HCT116 (cell line): ENCODE results near the gene RILPL1. TPM values are rescaled to one million over a fixed set of nuclear protein-coding genes. Genes with fewer than 3 reads are reported as not detected.

ENCODE experiments used
- ATAC-seq: fragments of 200-7000 bp; cut with Tn5 transposase; 2 replicates; pipeline ENCODE4 v1.9.1; 2020; ENCODE audit warnings: mild to moderate bottlenecking, moderate library complexity
- BruUV-seq: library from RNA; stranded (reverse); fragments of 400-500 nt; replicated peaks from 2 replicates; lab custom pipeline; 2021; lab: Mats Ljungman, UMichigan
- CTCF ChIA-PET: fragments of 300-600 bp; sonication (Branson Sonifier 250); formaldehyde crosslinking; loops from one replicate; lab custom pipeline; 2021; ENCODE audit warnings: antibody characterized with exemption; lab: Charles Lee
- POLR2A ChIA-PET: fragments of 300-600, 350-600 bp; sonication (Branson Sonifier 250); formaldehyde crosslinking; loops from one replicate; lab custom pipeline; 2021; ENCODE audit warnings: antibody characterized with exemption; lab: Charles Lee
- RAD21 ChIA-PET, 2 experiments: fragments of 300-600 bp; sonication (Branson Sonifier 250); formaldehyde crosslinking; loops; one replicate each; lab custom pipeline; 2023; ENCODE audit warnings: low total read pairs in 2 of 2; ENCODE audit not compliant: uncharacterized antibody in 2 of 2, unreplicated experiment in 2 of 2, low non-redundant PET in 1 of 2; lab: Charles Lee
- DNase-seq: peaks from one replicate; pipeline ENCODE4 v3.0.0-alpha.2; 2010; ENCODE audit warnings: low read depth, low spot score
- H2AFZ ChIP-seq: fragments of 200-600 bp; shearing (Covaris generic), sonication (generic); 2 replicates; pipeline ENCODE4 v1.6.1; 2017; ENCODE audit warnings: low read depth, mixed run types, mixed read lengths, antibody characterized with exemption, low read length; ENCODE audit not compliant: poor library complexity, severe bottlenecking
- H3K27ac ChIP-seq: 2 replicates; pipeline ENCODE4 v1.5.1; 2012; ENCODE audit warnings: low read depth, low read length
- H3K27me3 ChIP-seq: fragments of 200-600 bp; sonication (generic); 2 replicates; pipeline ENCODE4 v1.6.1; 2016; ENCODE audit warnings: mixed run types, low read length, mixed read lengths; ENCODE audit not compliant: insufficient read depth
- H3K36me3 ChIP-seq, 2 experiments: fragments of 200-500 bp in 1 of 2; fragments of 200-600 bp in 1 of 2; sonication (Bioruptor generic) in 1 of 2; sonication (generic) in 1 of 2; 2 replicates each; pipeline versions ENCODE4 v1.5.1 to v1.6.1; 2014 to 2016; ENCODE audit warnings: low read length in 2 of 2, inconsistent platforms in 1 of 2, mixed read lengths in 1 of 2, mixed run types in 1 of 2; ENCODE audit not compliant: insufficient read depth in 2 of 2, control insufficient read depth in 1 of 2
- H3K4me1 ChIP-seq, 2 experiments: fragments of 200-600 bp in 1 of 2; sonication (generic) in 1 of 2; 2 replicates each; pipeline versions ENCODE4 v1.5.1 to v1.6.1; 2012 to 2017; ENCODE audit warnings: low read length in 2 of 2, inconsistent platforms in 1 of 2, mild to moderate bottlenecking in 1 of 2, mixed read lengths in 1 of 2, mixed run types in 1 of 2, moderate library complexity in 1 of 2; ENCODE audit not compliant: insufficient read depth in 2 of 2, control insufficient read depth in 1 of 2
- H3K4me2 ChIP-seq: fragments of 200-600 bp; sonication (generic); 2 replicates; pipeline ENCODE4 v1.6.1; 2017; ENCODE audit warnings: mixed run types, low read length, mixed read lengths
- H3K4me3 ChIP-seq, 2 experiments: fragments of 200-600 bp in 1 of 2; sonication (generic) in 1 of 2; replicated peaks in 1 of 2; 2 replicates each; pipeline ENCODE4 v1.5.1; 2011 to 2016; ENCODE audit warnings: low read length in 2 of 2, control low read depth in 1 of 2, low read depth in 1 of 2, mild to moderate bottlenecking in 1 of 2, mixed read lengths in 1 of 2, mixed run types in 1 of 2
- H3K79me2 ChIP-seq: fragments of 200-600 bp; sonication (generic); 2 replicates; pipeline ENCODE4 v1.6.1; 2017; ENCODE audit warnings: mild to moderate bottlenecking, mixed run types, low read length, moderate library complexity, mixed read lengths; ENCODE audit not compliant: insufficient read depth
- H3K9ac ChIP-seq: fragments of 200-600 bp; sonication (generic); 2 replicates; pipeline ENCODE4 v1.6.1; 2016; ENCODE audit warnings: low read length, mixed read lengths
- H3K9me2 ChIP-seq: fragments of 200-600 bp; sonication (generic), shearing (Covaris generic); 2 replicates; pipeline ENCODE4 v1.6.1; 2017; ENCODE audit warnings: mixed run types, mild to moderate bottlenecking, moderate library complexity; ENCODE audit not compliant: insufficient read depth
- H3K9me3 ChIP-seq, 2 experiments: fragments of 200-500 bp in 1 of 2; fragments of 200-600 bp in 1 of 2; sonication (Bioruptor generic) in 1 of 2; sonication (generic) in 1 of 2; 2 replicates each; pipeline ENCODE4 v1.6.1; 2014 to 2017; ENCODE audit warnings: low read length in 2 of 2, mixed read lengths in 2 of 2, inconsistent platforms in 1 of 2, low read depth in 1 of 2, mild to moderate bottlenecking in 1 of 2, mixed run types in 1 of 2, moderate library complexity in 1 of 2; ENCODE audit not compliant: control insufficient read depth in 1 of 2, insufficient read depth in 1 of 2
- H4K20me1 ChIP-seq: fragments of 200-600 bp; sonication (generic), shearing (Covaris generic); 2 replicates; pipeline ENCODE4 v1.6.1; 2017; ENCODE audit warnings: mixed run types, mild to moderate bottlenecking, moderate library complexity; ENCODE audit not compliant: insufficient read depth
- CEBPB ChIP-seq: IDR thresholded peaks from 2 replicates; pipeline ENCODE4 v1.6.1; 2012; ENCODE audit warnings: low read depth
- CTCF ChIP-seq, 3 experiments: fragments of 200-600 bp in 1 of 3; sonication (generic) in 1 of 3; IDR thresholded peaks in 2 of 3; conservative IDR thresholded peaks in 1 of 3; 2 replicates each; pipeline ENCODE4 v1.5.1; 2012 to 2017; ENCODE audit warnings: low read depth in 2 of 3, low read length in 2 of 3, antibody characterized with exemption in 1 of 3, borderline replicate concordance in 1 of 3, control low read depth in 1 of 3, mild to moderate bottlenecking in 1 of 3, mixed read lengths in 1 of 3, mixed run types in 1 of 3, moderate library complexity in 1 of 3; ENCODE audit not compliant: insufficient read depth in 1 of 3
- EGR1 ChIP-seq: IDR thresholded peaks from 2 replicates; pipeline ENCODE4 v1.6.1; 2012; ENCODE audit warnings: low read depth
- ELF1 ChIP-seq: IDR thresholded peaks from 2 replicates; pipeline ENCODE4 v1.6.1; 2012; ENCODE audit warnings: low read depth, borderline replicate concordance
- EZH2 ChIP-seq: fragments of 200-600 bp; sonication (generic); IDR thresholded peaks from 2 replicates; pipeline ENCODE4 v1.6.1; 2017; ENCODE audit warnings: antibody characterized with exemption, mixed run types
- JUND ChIP-seq: IDR thresholded peaks from 2 replicates; pipeline ENCODE4 v1.6.1; 2012
- POLR2A ChIP-seq: IDR thresholded peaks from 2 replicates; pipeline ENCODE4 v1.7.0; 2011; ENCODE audit warnings: borderline replicate concordance; ENCODE audit not compliant: insufficient read depth, insufficient read length; ENCODE audit errors: extremely low read depth
- REST ChIP-seq: IDR thresholded peaks from 2 replicates; pipeline ENCODE4 v1.6.1; 2012; ENCODE audit warnings: low read depth
- ZNF274 ChIP-seq: fragments of 200-500 bp; sonication (Bioruptor generic); IDR thresholded peaks from 2 replicates; pipeline ENCODE4 v1.6.1; 2014; ENCODE audit warnings: mild to moderate bottlenecking, low read depth, low read length, inconsistent platforms
- intact Hi-C: fragments of 100-400 bp; cut with micrococcal nuclease; formaldehyde crosslinking; loops from 2 replicates; pipeline ENCODE4 v1.10.0; 2022
- total RNA-seq: library from RNA; stranded (reverse); gene quantifications from one replicate; pipeline ENCODE4 v1.2.1, GENCODE V29; 2021; ENCODE audit not compliant: unreplicated experiment
- TF ChIP-seq, protein P1 (sequence below): IDR thresholded peaks from 2 replicates; pipeline ENCODE4 v1.6.1; 2012

RILPL1 gene
- total RNA-seq, 1 experiment from 2014 or later = 11.8 TPM

DNA sequence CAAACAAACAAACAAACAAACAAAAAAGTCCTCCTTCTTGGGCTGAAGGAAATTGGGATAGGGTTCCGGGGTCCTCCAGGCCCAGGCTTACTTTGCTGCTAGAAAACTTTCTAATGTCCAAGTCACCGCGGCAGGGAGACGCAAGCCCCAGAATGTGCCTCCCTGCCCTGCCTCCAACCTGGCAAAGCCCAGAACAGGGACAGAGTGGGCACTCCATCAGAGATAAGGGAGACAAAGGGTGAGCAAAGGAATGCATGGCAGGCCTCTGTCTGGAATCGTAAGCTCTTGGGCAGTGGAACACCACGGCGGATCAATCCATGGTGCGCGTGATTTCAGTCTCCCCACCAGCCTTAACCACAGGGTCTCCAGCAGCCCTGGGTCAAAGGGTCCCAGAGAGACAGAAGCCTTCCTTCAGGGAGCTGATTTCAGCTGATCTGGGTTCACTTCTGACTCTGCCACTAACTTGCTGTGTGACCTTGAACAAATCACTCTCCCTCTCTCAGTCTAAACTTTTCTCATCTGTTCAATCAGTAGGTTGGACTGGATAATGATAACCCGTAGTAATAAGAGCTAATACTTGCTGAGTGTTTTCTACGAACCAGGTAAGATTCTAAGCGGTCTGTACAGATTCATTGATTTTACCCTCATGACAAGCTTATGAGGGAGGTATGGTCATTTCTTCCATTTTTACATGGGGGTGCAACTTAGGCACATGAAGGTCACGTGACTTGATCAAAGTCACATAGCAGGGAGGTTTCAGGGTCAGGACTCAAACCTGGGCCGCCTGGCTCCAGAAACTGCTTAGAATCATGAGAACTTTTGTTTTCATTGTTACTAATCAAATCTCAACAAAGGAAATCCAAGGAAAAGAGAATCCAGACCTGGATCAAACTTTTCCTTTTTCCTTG is 12.7 kb downstream of the RILPL1 start:
- H3K79me2 ChIP-seq = no peaks in the 10 kb centered on the region
- no peaks in the 10 kb centered on the region for H3K9me2 ChIP-seq
- no peaks in the 10 kb centered on the region for H3K9me3 ChIP-seq
- H3K9ac ChIP-seq = no peak overlapping the region
- no peak for TF ChIP-seq EGR1
- TF ChIP-seq, all 23 proteins: peak for 0
- no peak overlapping the region for H3K4me2 ChIP-seq
- BruUV-seq = no TSS peak
- no peak overlapping the region for H3K27ac ChIP-seq
- RAD21 ChIA-PET = no interaction called here
- POLR2A ChIA-PET = no interaction called here
- intact Hi-C loops = no loop called here
- peaks cover 13 to 24% of the 10 kb centered on the region in 2 experiments; a peak in 3 of 4 replicates for H3K36me3 ChIP-seq
- H3K27me3 ChIP-seq = no peaks in the 10 kb centered on the region
- H4K20me1 ChIP-seq = no peaks in the 10 kb centered on the region
- H3K4me3 ChIP-seq = no peak overlapping the region
- ATAC-seq = no peak
- no peak for DNase-seq
- H3K4me1 ChIP-seq = no peaks in the 10 kb centered on the region
- CTCF ChIA-PET = no interaction called here
- no peak overlapping the region for H2AFZ ChIP-seq

DNA sequence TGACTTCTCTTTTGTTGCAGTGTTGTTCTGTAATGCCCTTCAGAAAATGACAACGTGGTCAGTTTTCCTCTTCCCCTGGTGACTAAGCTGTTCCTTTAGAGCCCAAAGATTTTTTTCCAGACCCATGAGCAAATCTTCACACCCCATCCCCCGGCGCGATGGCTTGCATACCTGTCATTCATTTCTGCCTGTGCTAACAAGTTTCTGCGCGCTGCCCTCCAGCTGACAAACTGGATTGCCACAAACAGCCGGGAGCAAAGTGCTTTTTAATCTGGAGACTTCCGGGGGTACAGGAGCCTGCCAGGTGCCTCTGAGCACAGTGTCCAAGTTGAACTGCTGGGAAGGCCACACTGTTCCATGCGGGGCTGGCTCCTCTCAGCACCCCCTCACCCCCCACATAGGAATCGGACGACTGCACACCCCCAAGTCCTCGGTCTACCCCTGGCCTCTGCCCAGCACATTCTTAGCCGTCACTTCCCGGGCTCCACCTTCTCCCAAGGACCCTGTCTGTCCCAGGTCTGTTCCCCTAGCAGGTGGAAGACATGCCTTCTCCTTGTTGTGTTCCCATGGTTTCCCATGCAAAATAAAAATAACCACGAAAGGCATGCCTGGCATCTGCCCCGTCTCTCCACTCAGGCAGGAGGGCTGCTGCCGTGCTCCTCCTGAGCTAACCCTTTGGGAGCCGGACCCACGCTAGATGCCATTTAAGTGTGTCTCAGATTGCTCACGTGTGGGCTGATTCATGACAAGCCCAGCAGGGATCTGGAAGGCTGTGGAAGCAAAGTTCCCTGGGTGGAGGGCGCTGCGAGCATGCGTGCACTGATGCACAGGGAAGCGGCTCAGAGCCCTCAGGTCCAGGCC is 14.1 kb downstream of the RILPL1 start:
- no peak for TF ChIP-seq REST
- TF ChIP-seq JUND = no peak
- TF ChIP-seq ZNF274 = no peak
- TF ChIP-seq, protein P1, sequence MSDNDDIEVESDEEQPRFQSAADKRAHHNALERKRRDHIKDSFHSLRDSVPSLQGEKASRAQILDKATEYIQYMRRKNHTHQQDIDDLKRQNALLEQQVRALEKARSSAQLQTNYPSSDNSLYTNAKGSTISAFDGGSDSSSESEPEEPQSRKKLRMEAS = no peak
- TF ChIP-seq POLR2A = no peak
- no peak for TF ChIP-seq CEBPB
- TF ChIP-seq CTCF (IDR thresholded peaks at IDR 0.05 in 2 of 3, conservative IDR thresholded peaks at IDR 0.05 in 1 of 3; ENCODE audit: borderline replicate concordance in 1 of 3, insufficient read depth in 1 of 3, low read depth in 2 of 3, low read length in 2 of 3) = no peak
- no peak for TF ChIP-seq EZH2
- TF ChIP-seq ELF1 = no peak
- CTCF ChIA-PET = no interaction called here
- H4K20me1 ChIP-seq = no peaks in the 10 kb centered on the region
- no peaks in the 10 kb centered on the region for H3K4me1 ChIP-seq
- no peak overlapping the region for H3K9ac ChIP-seq
- no peaks in the 10 kb centered on the region for H3K9me3 ChIP-seq
- no peaks in the 10 kb centered on the region for H3K27me3 ChIP-seq
- POLR2A ChIA-PET = no interaction called here
- BruUV-seq = no TSS peak
- no peak overlapping the region for H3K4me3 ChIP-seq
- no peaks in the 10 kb centered on the region for H3K9me2 ChIP-seq
- intact Hi-C loops = no loop called here
- DNase-seq (no peak), ATAC-seq (no peak)
- no peak overlapping the region for H2AFZ ChIP-seq
- RAD21 ChIA-PET = no interaction called here
- H3K79me2 ChIP-seq = no peaks in the 10 kb centered on the region
- no peak overlapping the region for H3K4me2 ChIP-seq
- peaks cover 13 to 24% of the 10 kb centered on the region in 2 experiments; a peak in 3 of 4 replicates for H3K36me3 ChIP-seq
- no peak overlapping the region for H3K27ac ChIP-seq
